Ovary (tissue), 3 donors: ENCODE measurements around the gene MTX2.

Experiments
- CTCF ChIP-seq, 3 donors: fragments of 450-650 bp in 2 of 3; fragments of 200-600 bp in 1 of 3; IDR thresholded peaks; one replicate each; pipeline versions ENCODE4 v1.5.1 to v1.8.0; 2016 to 2022; ENCODE audit warnings: antibody characterized with exemption in 3 of 3, mild to moderate bottlenecking in 1 of 3
- POLR2A ChIP-seq: fragments of 450-650 bp; IDR thresholded peaks from one replicate; pipeline ENCODE4 v1.6.1; 2017; ENCODE audit warnings: antibody characterized with exemption, mild to moderate bottlenecking, moderate library complexity
- donor health status: DM: no; HTN: no; CAD: no.

- no peak for TF ChIP-seq CTCF (IDR thresholded peaks at IDR 0.05)
- TF ChIP-seq POLR2A: no peak
These were observed 58.9 kb downstream of the MTX2 start for GRCh38 chr2:176328149-176328548.
